GM18519 (cell line): ENCODE data around the gene ACACB.

Source experiments
- ATAC-seq: cut with Tn5 transposase; IDR thresholded peaks from one replicate; pipeline ENCODE4 v1.9.1; 2021; ENCODE audit warnings: mild to moderate bottlenecking, moderate library complexity; ENCODE audit not compliant: unreplicated experiment, low FRiP score

ACACB gene

DNA sequence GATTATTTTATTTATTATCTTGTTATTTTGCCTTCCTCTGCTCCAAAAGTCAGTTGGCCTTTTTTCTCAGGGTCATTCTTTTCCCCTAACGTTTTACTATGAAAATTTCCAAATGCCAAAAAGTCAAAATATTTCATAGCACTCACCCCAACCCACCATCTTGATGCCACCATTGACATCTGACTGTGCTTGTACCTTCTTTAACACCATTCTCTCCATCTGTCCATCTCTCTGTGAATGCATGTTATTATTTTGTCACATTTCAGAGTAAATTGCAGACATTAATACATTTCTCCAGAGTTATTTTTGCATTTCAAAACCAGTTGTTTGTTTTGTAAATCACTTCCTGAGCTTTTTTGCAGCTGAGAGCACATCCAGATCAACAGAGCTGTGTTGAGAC is 154.1 kb downstream of the ACACB start:
- no peak for ATAC-seq

- no peak for ATAC-seq
Observed at GRCh38 chr12:109271418-109271817, 155.0 kb downstream of the ACACB start.

- ATAC-seq, result no peak
Observed at GRCh38 chr12:109273354-109273753, 157.0 kb downstream of the ACACB start.

DNA sequence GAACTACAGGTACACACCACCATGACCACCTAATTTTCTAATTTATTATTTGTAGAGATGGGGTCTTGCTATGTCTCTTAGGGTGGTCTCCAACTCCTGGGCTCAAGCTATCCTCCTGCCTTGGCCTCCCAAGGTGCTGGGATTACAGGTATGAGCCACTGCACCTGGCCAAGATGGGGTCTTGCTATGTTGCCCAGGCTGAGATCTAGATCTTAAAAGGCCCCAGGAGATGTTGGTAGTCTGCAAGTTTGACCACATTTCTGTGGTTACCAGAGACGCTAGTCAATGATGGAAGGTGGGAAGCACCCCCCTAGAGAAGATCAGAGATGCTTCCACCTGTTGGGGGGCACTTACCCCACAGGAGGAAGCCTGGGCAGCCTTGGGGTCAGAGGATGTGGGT is 158.0 kb downstream of the ACACB start:
- ATAC-seq, result no peak

GRCh38 chr12:109275173-109275572 is 158.8 kb downstream of the ACACB start:
- no peak for ATAC-seq

- ATAC-seq, result no peak
Observed at GRCh38 chr12:109276160-109276559, 159.8 kb downstream of the ACACB start.

DNA sequence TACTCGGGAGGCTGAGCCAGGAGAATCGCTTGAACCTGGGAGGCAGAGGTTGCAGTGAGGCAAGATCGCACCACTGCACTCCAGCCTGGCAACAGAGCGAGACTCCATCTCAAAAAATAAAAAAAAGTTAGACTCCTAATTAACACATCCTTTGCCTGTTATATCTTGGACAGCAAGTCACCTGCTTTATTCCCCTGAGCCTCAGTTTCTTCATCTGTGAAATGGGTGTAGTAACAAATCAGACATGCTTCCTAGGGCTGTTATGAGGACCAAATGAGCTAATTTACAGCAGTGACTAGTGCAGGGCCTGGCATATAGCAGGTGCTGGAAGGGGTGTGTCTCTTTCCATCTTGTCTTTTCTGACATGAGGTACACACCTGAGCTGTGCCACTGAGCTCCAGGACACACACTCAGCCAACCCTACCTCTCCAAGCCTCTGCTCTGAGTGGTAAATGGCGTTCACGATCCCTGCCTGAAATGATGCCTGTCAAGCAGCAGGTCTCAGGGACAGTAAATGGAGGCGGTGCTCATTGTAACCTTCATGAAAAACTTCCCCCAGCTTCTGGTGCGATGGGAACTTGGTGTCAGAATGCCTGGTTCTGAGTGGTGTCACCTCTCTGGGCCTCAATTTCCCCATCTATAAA is 161.0 kb downstream of the ACACB start:
- ATAC-seq, result no peak

DNA sequence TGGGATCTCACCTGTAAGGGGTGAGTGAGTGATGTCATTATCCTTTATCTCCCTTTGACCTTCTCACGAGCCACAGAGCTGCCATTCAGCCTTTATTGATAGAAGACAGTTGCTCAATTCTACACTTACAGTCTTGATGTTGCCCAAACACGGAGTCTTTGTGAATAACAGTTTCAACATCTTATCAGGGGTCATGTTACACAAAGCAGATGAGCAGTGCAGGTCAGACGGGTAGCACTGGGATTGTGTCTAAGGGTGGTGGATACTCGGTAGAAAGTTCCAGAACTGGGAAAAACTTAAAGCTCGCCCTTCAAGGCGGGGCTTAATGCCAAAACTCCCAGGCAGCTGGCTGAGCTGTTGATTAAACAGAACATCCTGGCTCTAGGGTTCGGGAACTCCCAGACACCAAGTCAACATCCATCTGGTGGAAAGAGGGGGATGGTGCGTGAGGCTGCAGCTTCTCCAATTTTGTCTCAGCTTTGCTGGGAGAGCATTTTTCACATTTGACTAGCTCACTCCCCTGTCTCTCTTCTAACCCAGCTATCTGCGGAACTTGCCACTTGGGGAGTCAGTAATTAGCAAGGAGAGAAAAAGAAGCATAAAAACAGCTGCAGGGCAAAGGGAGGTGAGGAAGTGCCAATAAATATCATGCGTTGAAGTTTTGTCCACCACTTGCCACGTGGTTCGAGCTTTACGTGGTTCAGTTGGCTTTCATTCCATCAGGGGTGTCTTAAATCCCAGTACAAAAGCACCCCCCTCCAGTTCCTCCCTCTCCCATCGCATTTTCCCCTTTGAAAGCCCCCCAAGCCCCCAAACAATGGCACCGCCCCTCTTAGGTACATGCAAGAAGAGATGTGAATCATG is 161.7 kb downstream of the ACACB start:
- no peak for ATAC-seq

GRCh38 chr12:109278912-109279311 is 162.5 kb downstream of the ACACB start:
- no peak for ATAC-seq

GRCh38 chr12:109279525-109279924 is 163.1 kb downstream of the ACACB start:
- ATAC-seq, result no peak

DNA sequence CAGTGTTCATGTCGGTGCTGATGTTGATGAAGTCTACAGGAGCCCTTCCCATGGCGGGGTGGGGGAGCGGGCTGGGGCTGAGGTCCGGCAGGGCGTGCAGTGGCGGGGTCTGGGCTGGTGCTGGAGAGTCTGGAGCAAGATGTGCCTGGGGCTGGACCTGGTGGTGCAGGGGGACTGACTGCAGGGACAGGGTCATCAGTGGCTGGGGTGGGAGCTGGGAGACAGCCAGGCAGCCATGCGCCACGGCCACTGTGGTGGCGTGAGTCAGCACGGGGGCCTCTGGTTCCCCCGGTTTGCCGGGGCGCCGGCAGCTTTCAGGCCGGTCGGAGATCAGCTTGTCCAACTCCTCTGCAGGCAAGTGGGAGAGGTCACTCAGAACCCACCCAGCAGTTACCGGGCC is 165.1 kb downstream of the ACACB start:
- ATAC-seq, result no peak

DNA sequence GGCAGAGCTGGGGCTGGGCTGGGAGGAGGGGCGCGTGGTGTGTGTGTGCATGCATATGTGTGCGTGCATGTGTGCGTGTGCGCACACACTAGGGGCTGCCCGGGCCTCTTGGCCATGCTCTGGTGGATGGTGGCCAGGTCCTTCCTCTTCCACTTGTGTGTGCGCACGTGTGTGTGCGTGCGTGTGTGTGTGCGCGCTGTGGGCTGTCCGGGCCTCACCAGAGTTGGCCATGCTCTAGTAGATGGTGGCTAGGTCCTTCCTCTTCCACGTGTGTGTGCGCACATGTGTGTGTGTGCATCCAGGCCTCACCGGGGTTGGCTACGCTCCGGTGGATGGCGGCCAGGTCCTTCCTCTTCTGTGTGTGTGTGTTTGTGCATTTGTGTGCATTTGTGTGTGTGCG is 168.0 kb downstream of the ACACB start:
- ATAC-seq, result no peak

- ATAC-seq, result no peak
Observed at GRCh38 chr12:109286252-109286651, 169.9 kb downstream of the ACACB start.

DNA sequence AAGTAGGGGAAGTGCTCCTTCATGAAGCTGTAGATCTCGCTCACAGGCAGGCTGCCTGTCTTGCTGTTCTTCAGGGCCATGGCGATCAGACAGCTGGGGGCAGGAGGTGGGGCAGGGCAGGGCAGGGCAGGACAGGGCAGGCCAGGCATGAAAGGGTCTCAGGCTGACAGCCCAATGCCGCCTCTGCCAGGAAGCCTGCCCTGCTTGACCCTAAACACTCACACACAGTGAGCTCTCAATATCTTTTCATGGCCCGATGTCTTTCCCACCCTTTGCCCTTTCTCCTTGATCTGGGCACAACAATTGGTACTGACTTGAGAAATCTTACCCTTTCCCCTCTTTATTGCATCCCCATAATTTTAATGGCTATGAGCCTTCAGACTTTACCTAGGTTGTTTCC is 170.3 kb downstream of the ACACB start:
- no peak for ATAC-seq

DNA sequence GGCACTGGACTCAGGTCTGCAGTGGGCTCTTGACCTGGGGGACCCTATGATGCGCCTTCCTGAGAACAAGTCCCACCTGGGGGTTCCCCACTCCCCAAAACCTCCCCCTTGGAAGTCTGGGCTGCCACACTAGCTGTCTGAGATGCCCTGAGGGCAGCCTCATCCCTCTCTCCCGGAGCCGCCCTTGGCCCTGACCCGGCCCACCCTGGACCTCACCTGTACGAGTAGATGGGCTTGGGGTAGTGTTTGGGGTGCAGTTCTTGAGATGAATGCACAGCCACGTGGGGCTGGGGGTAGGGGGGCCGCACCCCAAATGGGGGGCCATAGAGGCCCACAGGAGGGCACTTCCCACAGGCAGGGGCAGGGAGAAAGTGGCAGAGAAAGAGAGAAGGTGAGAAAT is 170.8 kb downstream of the ACACB start:
- ATAC-seq, result no peak

GRCh38 chr12:109287811-109288469 is 171.6 kb downstream of the ACACB start:
- no peak for ATAC-seq

GRCh38 chr12:109288571-109288970 is 172.2 kb downstream of the ACACB start:
- ATAC-seq, result no peak

- no peak for ATAC-seq
Observed at GRCh38 chr12:109289004-109289403, 172.6 kb downstream of the ACACB start.

DNA sequence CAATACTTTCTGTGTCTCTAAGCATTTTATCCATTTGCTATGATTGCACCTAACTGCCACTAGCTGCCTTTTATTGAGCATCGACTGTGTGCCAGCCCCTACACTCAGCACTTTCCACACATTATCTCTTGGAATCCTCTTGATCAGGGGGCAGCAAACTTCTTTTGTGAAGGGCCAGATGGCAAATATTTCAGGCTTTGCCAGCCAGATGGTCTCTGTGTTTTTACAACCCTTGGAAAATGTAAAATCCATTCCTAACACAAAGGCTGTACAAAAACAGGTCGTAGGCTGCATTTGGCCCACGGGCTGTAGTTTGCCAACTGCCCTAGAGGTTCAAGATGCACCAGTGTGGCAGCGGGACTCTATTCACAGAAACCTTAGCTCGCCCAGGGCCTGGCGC is 173.2 kb downstream of the ACACB start:
- ATAC-seq, result no peak

DNA sequence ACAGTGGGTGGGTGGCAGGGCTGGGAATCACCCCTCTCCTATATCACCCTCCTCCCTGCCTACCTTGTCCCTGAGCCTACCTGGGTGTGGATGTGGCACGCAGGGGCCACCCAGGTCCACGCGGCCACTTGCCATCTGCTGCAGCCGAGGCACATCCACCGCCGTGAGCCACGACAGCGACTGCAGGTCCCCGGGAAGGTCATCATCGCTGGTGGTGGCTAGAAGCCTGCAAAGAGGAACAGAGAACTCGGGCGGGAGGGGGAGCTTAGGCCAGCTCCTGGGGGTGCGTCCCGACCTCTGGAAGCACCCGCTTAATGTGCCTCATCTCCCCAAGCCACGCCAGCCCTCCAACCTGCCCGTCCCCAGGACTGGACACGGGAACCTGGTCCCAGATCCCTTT is 173.7 kb downstream of the ACACB start:
- no peak for ATAC-seq

GRCh38 chr12:109291117-109291516 is 174.7 kb downstream of the ACACB start:
- ATAC-seq, result no peak
